Trophoblast cell (in vitro differentiated cells and primary cell): Measurements from ENCODE around the gene HOXC5.
A peak's percentile ranks its signal among the peaks of the same experiment; 100 is the strongest.

ENCODE experiments used
- DNase-seq, 2 donors: peaks; one replicate each; pipeline ENCODE4 v3.0.0-alpha.2; 2016
- H2AFZ ChIP-seq: 2 replicates; pipeline ENCODE4 v1.6.1; 2013; ENCODE audit warnings: low read length, moderate library complexity, mild to moderate bottlenecking; ENCODE audit not compliant: insufficient read depth, poor library complexity
- H2AK5ac ChIP-seq: 2 replicates; pipeline ENCODE4 v1.6.1; 2013; ENCODE audit warnings: mild to moderate bottlenecking, low read length
- H2BK120ac ChIP-seq: 2 replicates; pipeline ENCODE4 v1.6.1; 2013; ENCODE audit warnings: low read length, mild to moderate bottlenecking, moderate library complexity; ENCODE audit not compliant: insufficient read depth, poor library complexity
- H2BK12ac ChIP-seq: 2 replicates; pipeline ENCODE4 v1.6.1; 2013; ENCODE audit warnings: mild to moderate bottlenecking, low read length, moderate library complexity
- H2BK5ac ChIP-seq: 2 replicates; pipeline ENCODE4 v1.6.1; 2013; ENCODE audit warnings: low read length, low read depth, moderate library complexity, mild to moderate bottlenecking; ENCODE audit not compliant: poor library complexity
- H3K14ac ChIP-seq: 2 replicates; pipeline ENCODE4 v1.6.1; 2013; ENCODE audit warnings: mild to moderate bottlenecking, low read length
- H3K18ac ChIP-seq: 2 replicates; pipeline ENCODE4 v1.6.1; 2013; ENCODE audit warnings: mild to moderate bottlenecking, low read length
- H3K23ac ChIP-seq: 2 replicates; pipeline ENCODE4 v1.6.1; 2013; ENCODE audit warnings: low read length
- H3K27ac ChIP-seq: 2 replicates; pipeline ENCODE4 v1.5.1; 2013; ENCODE audit warnings: low read depth, mild to moderate bottlenecking, inconsistent platforms, low read length, moderate library complexity
- H3K27me3 ChIP-seq: 2 replicates; pipeline ENCODE4 v1.6.1; 2013; ENCODE audit warnings: inconsistent platforms, mild to moderate bottlenecking, low read length, moderate library complexity; ENCODE audit not compliant: insufficient read depth
- H3K36me3 ChIP-seq, 2 experiments: 1 replicate in 1 of 2; 2 replicates in 1 of 2; pipeline ENCODE4 v1.6.1; 2013; ENCODE audit warnings: low read length in 2 of 2, mild to moderate bottlenecking in 2 of 2, moderate library complexity in 1 of 2; ENCODE audit not compliant: insufficient read depth in 2 of 2, control insufficient read depth in 1 of 2
- H3K4ac ChIP-seq: 2 replicates; pipeline ENCODE4 v1.6.1; 2013; ENCODE audit warnings: low read depth, mild to moderate bottlenecking, low read length, moderate library complexity
- H3K4me1 ChIP-seq, 2 experiments: 1 replicate in 1 of 2; 2 replicates in 1 of 2; pipeline ENCODE4 v1.6.1; 2013; ENCODE audit warnings: low read length in 2 of 2, mild to moderate bottlenecking in 2 of 2, moderate library complexity in 1 of 2; ENCODE audit not compliant: insufficient read depth in 2 of 2, control insufficient read depth in 1 of 2
- H3K4me2 ChIP-seq: 2 replicates; pipeline ENCODE4 v1.6.1; 2013; ENCODE audit warnings: inconsistent platforms, mild to moderate bottlenecking, low read length, moderate library complexity
- H3K4me3 ChIP-seq: 2 replicates; pipeline ENCODE4 v1.5.1; 2013; ENCODE audit warnings: mild to moderate bottlenecking, low read depth, low read length, inconsistent platforms
- H3K79me1 ChIP-seq: one replicate; pipeline ENCODE4 v1.6.1; 2013; ENCODE audit warnings: low read length
- H3K79me2 ChIP-seq: 2 replicates; pipeline ENCODE4 v1.6.1; 2013; ENCODE audit warnings: low read length, mild to moderate bottlenecking; ENCODE audit not compliant: control insufficient read depth, insufficient read depth, poor library complexity
- H3K9ac ChIP-seq: 2 replicates; pipeline ENCODE4 v1.6.1; 2013; ENCODE audit warnings: mild to moderate bottlenecking, low read length
- H3K9me3 ChIP-seq: 2 replicates; pipeline ENCODE4 v1.6.1; 2013; ENCODE audit warnings: low read depth, mild to moderate bottlenecking, control low read depth, inconsistent platforms, low read length; ENCODE audit not compliant: insufficient read depth
- H4K12ac ChIP-seq: 2 replicates; pipeline ENCODE4 v1.6.1; 2013; ENCODE audit warnings: low read depth, mild to moderate bottlenecking, low read length, moderate library complexity
- H4K8ac ChIP-seq: 2 replicates; pipeline ENCODE4 v1.6.1; 2013; ENCODE audit warnings: low read depth, mild to moderate bottlenecking, low read length, moderate library complexity
- H4K91ac ChIP-seq: one replicate; pipeline ENCODE4 v1.6.1; 2013; ENCODE audit warnings: low read depth, mild to moderate bottlenecking, low read length, moderate library complexity
- WGBS: extraction: QIAGEN DNeasy Blood & Tissue Kit; methylation state at CpG from one replicate; pipeline ENCODE4 v1.1.7; 2013; ENCODE audit warnings: missing lambda C conversion rate; ENCODE audit not compliant: insufficient read length, insufficient coverage; ENCODE audit errors: extremely low coverage; 5-methylcytosine and 5-hydroxymethylcytosine counted together

The HOXC5 gene

GRCh38 chr12:54006559-54007220 is 26.2 kb upstream of the HOXC5 start:
- Histone ChIP-seq H3K23ac (no peak overlapping the region), H3K4me2 (no peak overlapping the region), H2BK120ac (no peak overlapping the region), H2AFZ (no peak overlapping the region), H3K9me3 (peaks cover 8% of the 10 kb centered on the region), H2BK5ac (no peak overlapping the region), H2AK5ac (no peak overlapping the region), H3K27ac (no peak overlapping the region), H3K14ac (no peak overlapping the region), H3K9ac (no peak overlapping the region), H3K79me1 (no peaks in the 10 kb centered on the region), H3K27me3 (peaks cover 89% of the 10 kb centered on the region), H3K4ac (no peak overlapping the region), H3K4me3 (no peak overlapping the region), H3K36me3 (no peaks in the 10 kb centered on the region), H2BK12ac (no peak overlapping the region), H3K79me2 (no peaks in the 10 kb centered on the region), H4K91ac (no peak overlapping the region), H3K4me1 (no peaks in the 10 kb centered on the region), H4K12ac (no peak overlapping the region), H3K18ac (no peak overlapping the region), H4K8ac (no peak overlapping the region)
- no CpG with 5 or more reads among the region's 22 CpGs for WGBS
- DNase-seq = no peak

GRCh38 chr12:54007538-54008259 is 25.2 kb upstream of the HOXC5 start:
- H3K27ac ChIP-seq = no peak overlapping the region
- H3K4me3 ChIP-seq = no peak overlapping the region
- no peaks in the 10 kb centered on the region for H3K4me1 ChIP-seq
- no peaks in the 10 kb centered on the region for H3K79me1 ChIP-seq
- H4K12ac ChIP-seq = no peak overlapping the region
- H3K27me3 ChIP-seq = peaks cover 82% of the 10 kb centered on the region
- no peak overlapping the region for H2AFZ ChIP-seq
- H3K4me2 ChIP-seq = no peak overlapping the region
- no peak for DNase-seq
- no peak overlapping the region for H2BK120ac ChIP-seq
- H2BK12ac ChIP-seq = no peak overlapping the region
- H3K79me2 ChIP-seq = no peaks in the 10 kb centered on the region
- H4K8ac ChIP-seq = no peak overlapping the region
- no peak overlapping the region for H2AK5ac ChIP-seq
- H3K9ac ChIP-seq = no peak overlapping the region
- H3K4ac ChIP-seq = no peak overlapping the region
- no peak overlapping the region for H4K91ac ChIP-seq
- no peak overlapping the region for H2BK5ac ChIP-seq
- no peak overlapping the region for H3K18ac ChIP-seq
- H3K36me3 ChIP-seq = no peaks in the 10 kb centered on the region
- H3K9me3 ChIP-seq = peaks cover 6% of the 10 kb centered on the region
- no peak overlapping the region for H3K14ac ChIP-seq
- no CpG with 5 or more reads among the region's 2 CpGs for WGBS
- no peak overlapping the region for H3K23ac ChIP-seq

GRCh38 chr12:54008260-54008552 is 24.6 kb upstream of the HOXC5 start:
- WGBS = no CpG with 5 or more reads among the region's 2 CpGs
- peaks cover 82% of the 10 kb centered on the region for H3K27me3 ChIP-seq

DNA sequence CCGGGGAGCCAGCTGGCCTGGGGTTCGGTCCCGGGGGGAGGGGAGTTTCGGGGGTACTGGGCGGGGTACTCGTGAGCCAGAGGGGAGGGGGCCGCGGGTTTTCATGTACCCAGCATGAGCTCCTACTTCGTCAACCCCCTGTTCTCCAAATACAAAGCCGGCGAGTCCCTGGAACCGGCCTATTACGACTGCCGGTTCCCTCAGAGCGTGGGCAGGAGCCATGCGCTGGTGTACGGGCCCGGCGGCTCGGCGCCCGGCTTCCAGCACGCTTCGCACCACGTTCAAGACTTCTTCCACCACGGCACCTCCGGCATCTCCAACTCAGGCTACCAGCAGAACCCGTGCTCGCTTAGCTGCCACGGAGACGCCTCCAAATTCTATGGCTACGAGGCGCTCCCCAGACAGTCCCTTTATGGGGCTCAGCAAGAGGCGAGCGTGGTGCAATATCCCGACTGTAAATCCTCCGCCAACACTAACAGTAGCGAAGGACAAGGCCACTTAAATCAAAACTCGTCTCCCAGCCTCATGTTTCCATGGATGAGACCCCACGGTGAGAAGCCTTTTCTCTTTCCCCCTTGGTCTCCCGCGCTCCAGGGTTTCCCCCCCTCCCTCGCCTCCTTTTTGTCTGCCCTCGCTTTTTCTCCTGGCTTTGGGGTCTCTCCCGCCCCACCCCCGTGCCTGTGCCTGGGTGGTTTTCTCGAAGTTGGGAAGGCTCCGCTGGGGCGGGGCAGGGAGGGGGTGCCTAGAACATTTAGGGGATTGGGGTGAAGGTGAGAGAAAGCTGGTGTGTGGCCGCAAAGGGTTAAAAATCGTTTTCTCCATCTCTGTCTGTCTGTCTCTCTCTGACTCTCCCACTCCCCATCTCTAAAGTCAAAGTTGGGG is 23.4 kb upstream of the HOXC5 start:
- no peak overlapping the region for H2AFZ ChIP-seq
- H2BK5ac ChIP-seq = no peak overlapping the region
- H3K18ac ChIP-seq = no peak overlapping the region
- no peaks in the 10 kb centered on the region for H3K79me2 ChIP-seq
- peaks cover 12% of the 10 kb centered on the region for H3K9me3 ChIP-seq
- H3K4ac ChIP-seq = no peak overlapping the region
- H2BK12ac ChIP-seq = no peak overlapping the region
- H3K4me1 ChIP-seq = no peaks in the 10 kb centered on the region
- peak in 1 of 2 donors; percentile 29 for DNase-seq
- no peak overlapping the region for H3K27ac ChIP-seq
- H3K9ac ChIP-seq = no peak overlapping the region
- H3K27me3 ChIP-seq = peaks cover 82% of the 10 kb centered on the region
- no peak overlapping the region for H4K91ac ChIP-seq
- no peak overlapping the region for H2AK5ac ChIP-seq
- no peak overlapping the region for H4K8ac ChIP-seq
- WGBS = no CpG with 5 or more reads among the region's 51 CpGs
- no peak overlapping the region for H4K12ac ChIP-seq
- H3K4me3 ChIP-seq = no peak overlapping the region
- H2BK120ac ChIP-seq = no peak overlapping the region
- peak overlapping the region; percentile 27 for H3K4me2 ChIP-seq
- no peak overlapping the region for H3K23ac ChIP-seq
- H3K36me3 ChIP-seq = no peaks in the 10 kb centered on the region
- no peak overlapping the region for H3K14ac ChIP-seq
- no peaks in the 10 kb centered on the region for H3K79me1 ChIP-seq

More at GRCh38 chr12:54008260-54008552, 24.6 kb upstream of the HOXC5 start:
- H3K18ac ChIP-seq = no peak overlapping the region
- DNase-seq = no peak
- H3K4me1 ChIP-seq = no peaks in the 10 kb centered on the region
- no peak overlapping the region for H3K9ac ChIP-seq
- no peak overlapping the region for H2BK12ac ChIP-seq
- no peak overlapping the region for H2BK5ac ChIP-seq
- H3K14ac ChIP-seq = no peak overlapping the region
- H4K8ac ChIP-seq = no peak overlapping the region
- no peak overlapping the region for H3K4ac ChIP-seq
- no peaks in the 10 kb centered on the region for H3K79me2 ChIP-seq
- H3K4me2 ChIP-seq = no peak overlapping the region
- H4K12ac ChIP-seq = no peak overlapping the region
- no peak overlapping the region for H4K91ac ChIP-seq
- H2AK5ac ChIP-seq = no peak overlapping the region
- no peak overlapping the region for H3K27ac ChIP-seq
- H3K79me1 ChIP-seq = no peaks in the 10 kb centered on the region
- H2AFZ ChIP-seq = no peak overlapping the region
- H2BK120ac ChIP-seq = no peak overlapping the region
- H3K23ac ChIP-seq = no peak overlapping the region
- no peaks in the 10 kb centered on the region for H3K36me3 ChIP-seq
- H3K9me3 ChIP-seq = peaks cover 8% of the 10 kb centered on the region
- H3K4me3 ChIP-seq = no peak overlapping the region
